Urothelium cell line (cell line): ENCODE measurements around the gene CC2D1B.
"Not testable (repeated sequence)": the region's sequence is repeated elsewhere in the genome, so short reads cannot be mapped to it uniquely, and the experiment has no call there.

Experiments used
- DNase-seq: peaks from one replicate; pipeline ENCODE4 v3.0.0; 2011; ENCODE audit warnings: low spot score, mixed read lengths
- FAIRE-seq: peaks from 2 replicates; lab custom pipeline; 2011; peaks lifted over from hg19 to GRCh38; lab: Jason Lieb, UNC

Gene CC2D1B

GRCh38 chr1:52365746-52366516 lies at the start of gene CC2D1B:
TSS of gene CC2D1B (minus strand) at chr1:52366205. CDS start at chr1:52364620, 1,585 bp downstream.
- DNase-seq (peak; percentile 100), FAIRE-seq (peak; percentile 94)

- DNase-seq, result no peak
- no peak for FAIRE-seq
Measured at GRCh38 chr1:52414942-52415341, 48.9 kb upstream of the CC2D1B start.

- DNase-seq, result no peak
Measured at GRCh38 chr1:52413410-52413989, 47.5 kb upstream of the CC2D1B start.

GRCh38 chr1:52404975-52405338 lies 39.0 kb upstream of the CC2D1B start:
- FAIRE-seq, result no peak

More at GRCh38 chr1:52413410-52413989, 47.5 kb upstream of the CC2D1B start:
- FAIRE-seq, result no peak

GRCh38 chr1:52404116-52404974 lies 38.3 kb upstream of the CC2D1B start, which contains the start of the genes ORC1 and PRPF38A:
TSS of gene ORC1 (minus strand) at chr1:52404423. CDS start at chr1:52402223, 2,200 bp downstream.
TSS of gene PRPF38A (plus strand) at chr1:52404602. CDS start at chr1:52404750, 148 bp downstream.
- no peak for FAIRE-seq
- peak; percentile 97 for DNase-seq

More at GRCh38 chr1:52404975-52405338, 39.0 kb upstream of the CC2D1B start:
- no peak for DNase-seq

GRCh38 chr1:52403566-52404115 lies 37.6 kb upstream of the CC2D1B start:
- FAIRE-seq, result no peak
- peak; percentile 66 for DNase-seq

GRCh38 chr1:52402860-52403240 lies 36.8 kb upstream of the CC2D1B start:
- no peak for DNase-seq
- FAIRE-seq, result no peak

GRCh38 chr1:52400131-52400530 lies 34.1 kb upstream of the CC2D1B start:
- FAIRE-seq (no peak), DNase-seq (no peak)

GRCh38 chr1:52399629-52400028 lies 33.6 kb upstream of the CC2D1B start:
- DNase-seq (no peak), FAIRE-seq (no peak)

GRCh38 chr1:52393174-52393573 lies 27.2 kb upstream of the CC2D1B start:
- DNase-seq (no peak), FAIRE-seq (no peak)

GRCh38 chr1:52386458-52386857 lies 20.5 kb upstream of the CC2D1B start:
- no peak for DNase-seq
- FAIRE-seq, result no peak

- no peak for FAIRE-seq
Measured at GRCh38 chr1:52385376-52385775, 19.4 kb upstream of the CC2D1B start.

GRCh38 chr1:52369851-52370250 lies 3.8 kb upstream of the CC2D1B start:
- DNase-seq, FAIRE-seq: not testable (repeated sequence)

More at GRCh38 chr1:52385376-52385775, 19.4 kb upstream of the CC2D1B start:
- DNase-seq, result no peak

- FAIRE-seq (no peak), DNase-seq (no peak)
Measured at GRCh38 chr1:52368383-52369172, 2.6 kb upstream of the CC2D1B start.

GRCh38 chr1:52367272-52367671 lies 1.3 kb upstream of the CC2D1B start:
- DNase-seq, result no peak
- FAIRE-seq, result no peak

GRCh38 chr1:52366517-52366827 lies 467 bp upstream of the CC2D1B start:
- DNase-seq, result no peak
- FAIRE-seq, result no peak

GRCh38 chr1:52365071-52365745 lies 797 bp downstream of the CC2D1B start:
- FAIRE-seq (no peak), DNase-seq (peak; percentile 72)

GRCh38 chr1:52364235-52364839 lies 1.7 kb downstream of the CC2D1B start:
- FAIRE-seq (no peak), DNase-seq (no peak)

- DNase-seq, result no peak
- no peak for FAIRE-seq
Measured at GRCh38 chr1:52360595-52360968, 5.4 kb downstream of the CC2D1B start.
